HCT116 (cell line): ENCODE data around the gene PCLO. TPM values are rescaled to one million over a fixed set of nuclear protein-coding genes. Genes with fewer than 3 reads are reported as not detected.

Experiments used
- ATAC-seq: fragments of 200-7000 bp; cut with Tn5 transposase; 2 replicates; pipeline ENCODE4 v1.9.1; 2020; ENCODE audit warnings: mild to moderate bottlenecking, moderate library complexity
- BruUV-seq: library from RNA; stranded (reverse); fragments of 400-500 nt; replicated peaks from 2 replicates; lab custom pipeline; 2021; lab: Mats Ljungman, UMichigan
- CTCF ChIA-PET: fragments of 300-600 bp; sonication (Branson Sonifier 250); formaldehyde crosslinking; loops from one replicate; lab custom pipeline; 2021; ENCODE audit warnings: antibody characterized with exemption; lab: Charles Lee
- POLR2A ChIA-PET: fragments of 300-600, 350-600 bp; sonication (Branson Sonifier 250); formaldehyde crosslinking; loops from one replicate; lab custom pipeline; 2021; ENCODE audit warnings: antibody characterized with exemption; lab: Charles Lee
- RAD21 ChIA-PET, 2 experiments: fragments of 300-600 bp; sonication (Branson Sonifier 250); formaldehyde crosslinking; loops; one replicate each; lab custom pipeline; 2023; ENCODE audit warnings: low total read pairs in 2 of 2; ENCODE audit not compliant: uncharacterized antibody in 2 of 2, unreplicated experiment in 2 of 2, low non-redundant PET in 1 of 2; lab: Charles Lee
- DNase-seq: peaks from one replicate; pipeline ENCODE4 v3.0.0-alpha.2; 2010; ENCODE audit warnings: low read depth, low spot score
- H2AFZ ChIP-seq: fragments of 200-600 bp; shearing (Covaris generic), sonication (generic); 2 replicates; pipeline ENCODE4 v1.6.1; 2017; ENCODE audit warnings: low read depth, mixed run types, mixed read lengths, antibody characterized with exemption, low read length; ENCODE audit not compliant: poor library complexity, severe bottlenecking
- H3K27ac ChIP-seq: 2 replicates; pipeline ENCODE4 v1.5.1; 2012; ENCODE audit warnings: low read depth, low read length
- H3K27me3 ChIP-seq: fragments of 200-600 bp; sonication (generic); 2 replicates; pipeline ENCODE4 v1.6.1; 2016; ENCODE audit warnings: mixed run types, low read length, mixed read lengths; ENCODE audit not compliant: insufficient read depth
- H3K36me3 ChIP-seq, 2 experiments: fragments of 200-500 bp in 1 of 2; fragments of 200-600 bp in 1 of 2; sonication (Bioruptor generic) in 1 of 2; sonication (generic) in 1 of 2; 2 replicates each; pipeline versions ENCODE4 v1.5.1 to v1.6.1; 2014 to 2016; ENCODE audit warnings: low read length in 2 of 2, inconsistent platforms in 1 of 2, mixed read lengths in 1 of 2, mixed run types in 1 of 2; ENCODE audit not compliant: insufficient read depth in 2 of 2, control insufficient read depth in 1 of 2
- H3K4me1 ChIP-seq, 2 experiments: fragments of 200-600 bp in 1 of 2; sonication (generic) in 1 of 2; 2 replicates each; pipeline versions ENCODE4 v1.5.1 to v1.6.1; 2012 to 2017; ENCODE audit warnings: low read length in 2 of 2, inconsistent platforms in 1 of 2, mild to moderate bottlenecking in 1 of 2, mixed read lengths in 1 of 2, mixed run types in 1 of 2, moderate library complexity in 1 of 2; ENCODE audit not compliant: insufficient read depth in 2 of 2, control insufficient read depth in 1 of 2
- H3K4me2 ChIP-seq: fragments of 200-600 bp; sonication (generic); 2 replicates; pipeline ENCODE4 v1.6.1; 2017; ENCODE audit warnings: mixed run types, low read length, mixed read lengths
- H3K4me3 ChIP-seq, 2 experiments: fragments of 200-600 bp in 1 of 2; sonication (generic) in 1 of 2; replicated peaks in 1 of 2; 2 replicates each; pipeline ENCODE4 v1.5.1; 2011 to 2016; ENCODE audit warnings: low read length in 2 of 2, control low read depth in 1 of 2, low read depth in 1 of 2, mild to moderate bottlenecking in 1 of 2, mixed read lengths in 1 of 2, mixed run types in 1 of 2
- H3K79me2 ChIP-seq: fragments of 200-600 bp; sonication (generic); 2 replicates; pipeline ENCODE4 v1.6.1; 2017; ENCODE audit warnings: mild to moderate bottlenecking, mixed run types, low read length, moderate library complexity, mixed read lengths; ENCODE audit not compliant: insufficient read depth
- H3K9ac ChIP-seq: fragments of 200-600 bp; sonication (generic); 2 replicates; pipeline ENCODE4 v1.6.1; 2016; ENCODE audit warnings: low read length, mixed read lengths
- H3K9me2 ChIP-seq: fragments of 200-600 bp; sonication (generic), shearing (Covaris generic); 2 replicates; pipeline ENCODE4 v1.6.1; 2017; ENCODE audit warnings: mixed run types, mild to moderate bottlenecking, moderate library complexity; ENCODE audit not compliant: insufficient read depth
- H3K9me3 ChIP-seq, 2 experiments: fragments of 200-500 bp in 1 of 2; fragments of 200-600 bp in 1 of 2; sonication (Bioruptor generic) in 1 of 2; sonication (generic) in 1 of 2; 2 replicates each; pipeline ENCODE4 v1.6.1; 2014 to 2017; ENCODE audit warnings: low read length in 2 of 2, mixed read lengths in 2 of 2, inconsistent platforms in 1 of 2, low read depth in 1 of 2, mild to moderate bottlenecking in 1 of 2, mixed run types in 1 of 2, moderate library complexity in 1 of 2; ENCODE audit not compliant: control insufficient read depth in 1 of 2, insufficient read depth in 1 of 2
- H4K20me1 ChIP-seq: fragments of 200-600 bp; sonication (generic), shearing (Covaris generic); 2 replicates; pipeline ENCODE4 v1.6.1; 2017; ENCODE audit warnings: mixed run types, mild to moderate bottlenecking, moderate library complexity; ENCODE audit not compliant: insufficient read depth
- CBX3 ChIP-seq: IDR thresholded peaks from 2 replicates; pipeline ENCODE4 v1.6.1; 2012; ENCODE audit warnings: low read depth
- CEBPB ChIP-seq: IDR thresholded peaks from 2 replicates; pipeline ENCODE4 v1.6.1; 2012; ENCODE audit warnings: low read depth
- EGR1 ChIP-seq: IDR thresholded peaks from 2 replicates; pipeline ENCODE4 v1.6.1; 2012; ENCODE audit warnings: low read depth
- ELF1 ChIP-seq: IDR thresholded peaks from 2 replicates; pipeline ENCODE4 v1.6.1; 2012; ENCODE audit warnings: low read depth, borderline replicate concordance
- FOSL1 ChIP-seq: IDR thresholded peaks from 2 replicates; pipeline ENCODE4 v1.6.1; 2012; ENCODE audit warnings: low read depth
- JUND ChIP-seq: IDR thresholded peaks from 2 replicates; pipeline ENCODE4 v1.6.1; 2012
- POLR2A ChIP-seq: IDR thresholded peaks from 2 replicates; pipeline ENCODE4 v1.7.0; 2011; ENCODE audit warnings: borderline replicate concordance; ENCODE audit not compliant: insufficient read depth, insufficient read length; ENCODE audit errors: extremely low read depth
- POLR2AphosphoS5 ChIP-seq: IDR thresholded peaks from 2 replicates; pipeline ENCODE4 v1.6.1; 2011; ENCODE audit warnings: mild to moderate bottlenecking, low read depth, low read length, moderate library complexity
- RAD21 ChIP-seq: IDR thresholded peaks from 2 replicates; pipeline ENCODE4 v1.6.1; 2012; ENCODE audit warnings: low read depth, mild to moderate bottlenecking
- SP1 ChIP-seq: IDR thresholded peaks from 2 replicates; pipeline ENCODE4 v1.6.1; 2012; ENCODE audit warnings: low read depth
- SRF ChIP-seq: IDR thresholded peaks from 2 replicates; pipeline ENCODE4 v1.6.1; 2012; ENCODE audit warnings: low read depth
- TCF7L2 ChIP-seq: IDR thresholded peaks from 2 replicates; pipeline ENCODE4 v1.7.0; 2011; ENCODE audit warnings: borderline replicate concordance, inconsistent platforms; ENCODE audit not compliant: insufficient read depth, insufficient read length; ENCODE audit errors: extremely low read depth
- YY1 ChIP-seq: IDR thresholded peaks from 2 replicates; pipeline ENCODE4 v1.6.1; 2011; ENCODE audit warnings: low read length, low read depth, moderate library complexity, mild to moderate bottlenecking; ENCODE audit not compliant: insufficient replicate concordance; ENCODE audit errors: extremely low read depth
- intact Hi-C: fragments of 100-400 bp; cut with micrococcal nuclease; formaldehyde crosslinking; loops from 2 replicates; pipeline ENCODE4 v1.10.0; 2022
- total RNA-seq: library from RNA; stranded (reverse); gene quantifications from one replicate; pipeline ENCODE4 v1.2.1, GENCODE V29; 2021; ENCODE audit not compliant: unreplicated experiment
- TF ChIP-seq, protein P1 (sequence below): IDR thresholded peaks from 2 replicates; pipeline ENCODE4 v1.6.1; 2012
- TF ChIP-seq, protein P2 (sequence below), 3 experiments: fragments of 200-600 bp in 1 of 3; sonication (generic) in 1 of 3; IDR thresholded peaks in 2 of 3; conservative IDR thresholded peaks in 1 of 3; 2 replicates each; pipeline ENCODE4 v1.5.1; 2012 to 2017; ENCODE audit warnings: low read depth in 2 of 3, low read length in 2 of 3, antibody characterized with exemption in 1 of 3, borderline replicate concordance in 1 of 3, control low read depth in 1 of 3, mild to moderate bottlenecking in 1 of 3, mixed read lengths in 1 of 3, mixed run types in 1 of 3, moderate library complexity in 1 of 3; ENCODE audit not compliant: insufficient read depth in 1 of 3
- TF ChIP-seq, protein P3 (sequence below): IDR thresholded peaks from 2 replicates; pipeline ENCODE4 v1.6.1; 2012
- TF ChIP-seq, protein P4 (sequence below): IDR thresholded peaks from 2 replicates; pipeline ENCODE4 v1.6.1; 2012; ENCODE audit warnings: low read depth

PCLO gene
- total RNA-seq, 1 experiment from 2014 or later: 2.4 TPM

DNA sequence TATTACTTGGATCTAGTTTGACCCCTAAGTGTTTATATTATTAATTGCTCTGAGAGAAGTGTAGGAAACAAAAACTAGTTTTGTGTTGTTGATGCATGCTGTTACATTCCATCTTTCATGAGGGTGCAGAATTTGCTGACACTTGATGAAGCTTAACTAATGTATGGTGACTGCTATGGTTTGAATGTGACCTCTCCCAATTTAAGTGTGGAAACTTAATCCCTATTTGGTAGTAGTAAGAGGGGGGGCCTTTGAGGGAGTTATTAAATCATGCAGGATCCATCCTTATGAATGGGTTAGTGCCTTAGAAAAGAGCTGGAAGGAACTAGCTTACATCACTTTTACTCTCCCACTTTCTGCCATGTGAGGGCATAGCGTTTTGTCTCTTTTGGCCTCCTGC is 142.5 kb downstream of the PCLO start:
- ATAC-seq: no peak
- no peaks in the 10 kb centered on the region; a peak in 1 of 4 replicates for H3K9me3 ChIP-seq
- RAD21 ChIA-PET: no interaction called here

DNA sequence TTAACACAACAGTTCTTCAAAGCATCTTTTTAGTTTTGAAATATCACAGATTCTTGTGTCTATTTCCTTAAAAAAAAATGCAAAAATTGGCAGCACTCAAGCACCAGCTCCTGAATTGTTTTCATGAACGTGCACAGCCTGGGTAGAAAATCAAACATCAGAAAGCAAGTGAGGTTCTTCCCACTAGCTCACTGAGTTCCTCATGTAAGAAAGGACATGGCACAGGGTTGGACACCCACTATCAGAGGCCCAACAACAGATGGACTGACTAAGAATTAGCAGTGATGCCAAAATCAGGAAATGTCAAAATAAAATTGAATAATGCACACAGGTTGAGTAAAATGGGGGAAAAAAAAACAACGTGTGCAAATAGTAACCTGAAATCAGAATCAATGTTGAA is 146.8 kb downstream of the PCLO start:
- Histone ChIP-seq H2AFZ (no peak overlapping the region), H4K20me1 (no peaks in the 10 kb centered on the region), H3K9ac (no peak overlapping the region), H3K9me2 (no peaks in the 10 kb centered on the region), H3K27me3 (no peaks in the 10 kb centered on the region), H3K4me2 (no peak overlapping the region), H3K27ac (no peak overlapping the region), H3K9me3 (no peaks in the 10 kb centered on the region; a peak in 1 of 4 replicates), H3K4me3 (no peak overlapping the region), H3K79me2 (no peaks in the 10 kb centered on the region), H3K36me3 (no peaks in the 10 kb centered on the region), H3K4me1 (peaks cover 9% of the 10 kb centered on the region in 2 experiments; a peak in 3 of 4 replicates)
- intact Hi-C loops: no loop called here
- DNase-seq (no peak), ATAC-seq (no peak)
- ChIA-PET POLR2A (no interaction called here), CTCF (no interaction called here), RAD21 (no interaction called here)
- no TSS peak for BruUV-seq
- TF ChIP-seq TCF7L2: no peak
- TF ChIP-seq POLR2AphosphoS5: no peak
- no peak for TF ChIP-seq JUND
- TF ChIP-seq, protein P1, sequence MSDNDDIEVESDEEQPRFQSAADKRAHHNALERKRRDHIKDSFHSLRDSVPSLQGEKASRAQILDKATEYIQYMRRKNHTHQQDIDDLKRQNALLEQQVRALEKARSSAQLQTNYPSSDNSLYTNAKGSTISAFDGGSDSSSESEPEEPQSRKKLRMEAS: no peak
- TF ChIP-seq POLR2A: no peak
- TF ChIP-seq ELF1: no peak
- TF ChIP-seq EGR1: no peak
- TF ChIP-seq RAD21: no peak
- TF ChIP-seq FOSL1: no peak
- TF ChIP-seq, protein P2, sequence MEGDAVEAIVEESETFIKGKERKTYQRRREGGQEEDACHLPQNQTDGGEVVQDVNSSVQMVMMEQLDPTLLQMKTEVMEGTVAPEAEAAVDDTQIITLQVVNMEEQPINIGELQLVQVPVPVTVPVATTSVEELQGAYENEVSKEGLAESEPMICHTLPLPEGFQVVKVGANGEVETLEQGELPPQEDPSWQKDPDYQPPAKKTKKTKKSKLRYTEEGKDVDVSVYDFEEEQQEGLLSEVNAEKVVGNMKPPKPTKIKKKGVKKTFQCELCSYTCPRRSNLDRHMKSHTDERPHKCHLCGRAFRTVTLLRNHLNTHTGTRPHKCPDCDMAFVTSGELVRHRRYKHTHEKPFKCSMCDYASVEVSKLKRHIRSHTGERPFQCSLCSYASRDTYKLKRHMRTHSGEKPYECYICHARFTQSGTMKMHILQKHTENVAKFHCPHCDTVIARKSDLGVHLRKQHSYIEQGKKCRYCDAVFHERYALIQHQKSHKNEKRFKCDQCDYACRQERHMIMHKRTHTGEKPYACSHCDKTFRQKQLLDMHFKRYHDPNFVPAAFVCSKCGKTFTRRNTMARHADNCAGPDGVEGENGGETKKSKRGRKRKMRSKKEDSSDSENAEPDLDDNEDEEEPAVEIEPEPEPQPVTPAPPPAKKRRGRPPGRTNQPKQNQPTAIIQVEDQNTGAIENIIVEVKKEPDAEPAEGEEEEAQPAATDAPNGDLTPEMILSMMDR (IDR thresholded peaks at IDR 0.05 in 2 of 3, conservative IDR thresholded peaks at IDR 0.05 in 1 of 3; ENCODE audit: borderline replicate concordance in 1 of 3, insufficient read depth in 1 of 3, low read depth in 2 of 3, low read length in 2 of 3): no peak
- TF ChIP-seq YY1: no peak
- TF ChIP-seq, protein P3, sequence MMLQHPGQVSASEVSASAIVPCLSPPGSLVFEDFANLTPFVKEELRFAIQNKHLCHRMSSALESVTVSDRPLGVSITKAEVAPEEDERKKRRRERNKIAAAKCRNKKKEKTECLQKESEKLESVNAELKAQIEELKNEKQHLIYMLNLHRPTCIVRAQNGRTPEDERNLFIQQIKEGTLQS: no peak
- TF ChIP-seq, protein P4, sequence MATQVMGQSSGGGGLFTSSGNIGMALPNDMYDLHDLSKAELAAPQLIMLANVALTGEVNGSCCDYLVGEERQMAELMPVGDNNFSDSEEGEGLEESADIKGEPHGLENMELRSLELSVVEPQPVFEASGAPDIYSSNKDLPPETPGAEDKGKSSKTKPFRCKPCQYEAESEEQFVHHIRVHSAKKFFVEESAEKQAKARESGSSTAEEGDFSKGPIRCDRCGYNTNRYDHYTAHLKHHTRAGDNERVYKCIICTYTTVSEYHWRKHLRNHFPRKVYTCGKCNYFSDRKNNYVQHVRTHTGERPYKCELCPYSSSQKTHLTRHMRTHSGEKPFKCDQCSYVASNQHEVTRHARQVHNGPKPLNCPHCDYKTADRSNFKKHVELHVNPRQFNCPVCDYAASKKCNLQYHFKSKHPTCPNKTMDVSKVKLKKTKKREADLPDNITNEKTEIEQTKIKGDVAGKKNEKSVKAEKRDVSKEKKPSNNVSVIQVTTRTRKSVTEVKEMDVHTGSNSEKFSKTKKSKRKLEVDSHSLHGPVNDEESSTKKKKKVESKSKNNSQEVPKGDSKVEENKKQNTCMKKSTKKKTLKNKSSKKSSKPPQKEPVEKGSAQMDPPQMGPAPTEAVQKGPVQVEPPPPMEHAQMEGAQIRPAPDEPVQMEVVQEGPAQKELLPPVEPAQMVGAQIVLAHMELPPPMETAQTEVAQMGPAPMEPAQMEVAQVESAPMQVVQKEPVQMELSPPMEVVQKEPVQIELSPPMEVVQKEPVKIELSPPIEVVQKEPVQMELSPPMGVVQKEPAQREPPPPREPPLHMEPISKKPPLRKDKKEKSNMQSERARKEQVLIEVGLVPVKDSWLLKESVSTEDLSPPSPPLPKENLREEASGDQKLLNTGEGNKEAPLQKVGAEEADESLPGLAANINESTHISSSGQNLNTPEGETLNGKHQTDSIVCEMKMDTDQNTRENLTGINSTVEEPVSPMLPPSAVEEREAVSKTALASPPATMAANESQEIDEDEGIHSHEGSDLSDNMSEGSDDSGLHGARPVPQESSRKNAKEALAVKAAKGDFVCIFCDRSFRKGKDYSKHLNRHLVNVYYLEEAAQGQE: no peak
- TF ChIP-seq SRF: no peak
- TF ChIP-seq SP1: no peak

More for the DNA sequence above, 142.5 kb downstream of the PCLO start:
- Histone ChIP-seq H3K4me3 (no peak overlapping the region), H3K9ac (no peak overlapping the region), H3K9me2 (no peaks in the 10 kb centered on the region), H4K20me1 (no peaks in the 10 kb centered on the region), H3K4me1 (peaks cover 4 to 8% of the 10 kb centered on the region in 2 experiments; a peak in 2 of 4 replicates), H3K4me2 (no peak overlapping the region), H3K36me3 (no peaks in the 10 kb centered on the region), H3K79me2 (no peaks in the 10 kb centered on the region)
- DNase-seq: no peak
- intact Hi-C loops: no loop called here
- no peak for TF ChIP-seq CEBPB
- TF ChIP-seq ELF1: no peak
- TF ChIP-seq RAD21: no peak
- TF ChIP-seq CBX3: no peak
- TF ChIP-seq, all 23 proteins: peak for 0
- BruUV-seq: no TSS peak
- CTCF ChIA-PET: no interaction called here
- POLR2A ChIA-PET: no interaction called here
- Histone ChIP-seq H2AFZ (no peak overlapping the region), H3K27ac (no peak overlapping the region), H3K27me3 (no peaks in the 10 kb centered on the region)
